ENCODE results near the gene ACOT7.

ACOT7 gene

DNA sequence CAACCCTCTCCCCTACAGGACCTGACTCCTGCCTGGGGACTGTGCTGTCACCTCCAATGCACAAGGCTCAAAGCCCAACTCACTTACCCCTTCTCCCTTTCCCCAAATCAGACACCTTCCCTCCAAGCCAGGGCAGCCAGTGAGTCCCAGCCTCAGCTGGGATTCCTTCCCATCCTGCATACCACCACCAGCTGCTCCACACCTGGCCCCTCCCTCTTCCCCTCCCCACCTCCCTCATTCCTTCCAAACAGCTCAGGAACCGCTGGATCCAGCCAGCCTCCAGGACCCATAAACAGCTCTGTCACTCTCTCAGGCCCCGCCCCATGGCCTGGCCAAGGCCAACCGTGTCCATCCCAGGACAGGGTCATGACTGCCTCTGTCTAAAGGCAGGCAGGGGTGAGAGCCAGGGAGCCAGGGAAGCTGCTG, 41.4 kb downstream of the ACOT7 start:
- TF ChIP-seq, protein P1, sequence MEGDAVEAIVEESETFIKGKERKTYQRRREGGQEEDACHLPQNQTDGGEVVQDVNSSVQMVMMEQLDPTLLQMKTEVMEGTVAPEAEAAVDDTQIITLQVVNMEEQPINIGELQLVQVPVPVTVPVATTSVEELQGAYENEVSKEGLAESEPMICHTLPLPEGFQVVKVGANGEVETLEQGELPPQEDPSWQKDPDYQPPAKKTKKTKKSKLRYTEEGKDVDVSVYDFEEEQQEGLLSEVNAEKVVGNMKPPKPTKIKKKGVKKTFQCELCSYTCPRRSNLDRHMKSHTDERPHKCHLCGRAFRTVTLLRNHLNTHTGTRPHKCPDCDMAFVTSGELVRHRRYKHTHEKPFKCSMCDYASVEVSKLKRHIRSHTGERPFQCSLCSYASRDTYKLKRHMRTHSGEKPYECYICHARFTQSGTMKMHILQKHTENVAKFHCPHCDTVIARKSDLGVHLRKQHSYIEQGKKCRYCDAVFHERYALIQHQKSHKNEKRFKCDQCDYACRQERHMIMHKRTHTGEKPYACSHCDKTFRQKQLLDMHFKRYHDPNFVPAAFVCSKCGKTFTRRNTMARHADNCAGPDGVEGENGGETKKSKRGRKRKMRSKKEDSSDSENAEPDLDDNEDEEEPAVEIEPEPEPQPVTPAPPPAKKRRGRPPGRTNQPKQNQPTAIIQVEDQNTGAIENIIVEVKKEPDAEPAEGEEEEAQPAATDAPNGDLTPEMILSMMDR (IDR thresholded peaks at IDR 0.05; ENCODE audit: low read depth, low read length, missing control alignments) = no peak
- DNase-seq = no peak
- in situ Hi-C loops (cut with HindIII; ENCODE audit: low pct_ligation_motif_present, low sequenced_read_pairs) = no loop called here

DNA sequence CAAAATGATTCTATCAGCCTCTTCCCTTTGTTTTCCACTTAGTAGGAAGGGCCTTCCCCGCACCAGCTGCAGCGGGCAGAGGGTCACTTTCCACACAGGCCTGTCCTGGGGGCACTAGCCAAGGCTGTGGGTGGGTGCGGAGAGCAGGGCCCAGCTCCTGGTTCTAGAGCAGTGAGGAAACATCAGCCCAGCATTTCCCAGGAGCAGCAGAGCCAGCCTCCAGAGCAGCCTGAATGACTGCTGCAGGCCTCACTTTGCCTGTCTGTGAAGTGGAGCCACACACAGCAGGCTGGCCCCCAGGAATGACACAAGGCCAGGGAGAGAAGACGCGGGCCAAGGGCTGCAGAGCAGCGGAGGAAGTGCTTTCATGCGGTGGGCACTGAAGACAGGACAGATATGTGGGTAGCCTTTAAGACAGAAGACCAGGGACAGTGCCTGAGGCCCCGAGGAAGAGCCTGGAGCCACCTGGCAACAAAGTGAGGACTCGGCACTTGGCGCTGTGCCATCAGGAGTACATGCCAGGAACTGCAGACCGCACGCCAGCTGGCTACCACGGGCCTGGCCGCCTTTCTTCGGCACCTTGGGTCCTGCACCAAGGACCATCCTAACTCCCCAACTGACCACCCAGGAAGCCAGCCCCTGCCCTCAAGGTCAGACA, 42.0 kb downstream of the ACOT7 start:
- no peaks in the 10 kb centered on the region for H3K36me3 ChIP-seq (replicated peaks)
- H3K27me3 ChIP-seq (replicated peaks) = no peaks in the 10 kb centered on the region
- no peak overlapping the region for H3K4me3 ChIP-seq (ENCODE audit: low read depth, low read length)
- no peak for DNase-seq
- TF ChIP-seq, protein P1 (IDR thresholded peaks at IDR 0.05; ENCODE audit: low read depth, low read length, missing control alignments) = no peak
- in situ Hi-C loops (cut with HindIII; ENCODE audit: low pct_ligation_motif_present, low sequenced_read_pairs) = no loop called here
- H3K27ac ChIP-seq = no peak overlapping the region

More for the DNA sequence above, 41.4 kb downstream of the ACOT7 start:
- H3K4me3 ChIP-seq (ENCODE audit: low read depth, low read length) = no peak overlapping the region
- H3K27me3 ChIP-seq (replicated peaks) = no peaks in the 10 kb centered on the region
- no peaks in the 10 kb centered on the region for H3K36me3 ChIP-seq (replicated peaks)
- no peak overlapping the region for H3K27ac ChIP-seq

DNA sequence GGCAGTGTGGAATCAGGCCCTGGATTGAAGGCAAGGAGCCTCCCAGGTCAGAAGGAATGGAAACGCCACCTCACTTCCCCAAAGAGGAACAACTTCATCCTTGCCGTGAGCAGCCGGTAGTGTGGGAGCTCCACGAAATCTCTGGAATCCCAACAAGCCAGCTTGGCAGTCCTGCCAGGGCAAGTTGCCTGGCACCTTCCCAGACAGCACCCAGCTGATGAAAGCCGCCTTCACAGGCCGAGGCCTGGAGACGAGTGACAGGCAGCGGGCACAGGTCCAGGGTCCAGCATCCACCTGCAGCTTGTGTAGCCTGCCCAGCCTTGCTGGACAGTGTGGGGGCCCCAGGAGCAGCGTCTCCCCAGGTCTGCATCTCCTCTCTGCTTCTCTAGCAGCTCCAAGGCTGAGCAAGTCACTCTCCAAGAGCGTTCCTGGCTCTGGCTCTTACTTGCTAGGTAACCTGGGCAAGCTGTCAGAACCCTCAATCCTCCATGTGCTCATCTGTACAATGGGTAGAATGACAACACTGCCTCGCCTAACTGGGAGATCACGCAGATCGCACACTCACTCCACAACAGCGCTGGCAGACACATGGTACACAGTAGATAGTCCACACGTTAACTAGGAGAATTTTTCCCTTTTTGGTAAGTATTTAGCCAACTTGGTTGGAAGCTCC, 43.0 kb downstream of the ACOT7 start:
- DNase-seq = no peak
- TF ChIP-seq, protein P1 (IDR thresholded peaks at IDR 0.05; ENCODE audit: low read depth, low read length, missing control alignments) = no peak
- no peak overlapping the region for H3K27ac ChIP-seq

DNA sequence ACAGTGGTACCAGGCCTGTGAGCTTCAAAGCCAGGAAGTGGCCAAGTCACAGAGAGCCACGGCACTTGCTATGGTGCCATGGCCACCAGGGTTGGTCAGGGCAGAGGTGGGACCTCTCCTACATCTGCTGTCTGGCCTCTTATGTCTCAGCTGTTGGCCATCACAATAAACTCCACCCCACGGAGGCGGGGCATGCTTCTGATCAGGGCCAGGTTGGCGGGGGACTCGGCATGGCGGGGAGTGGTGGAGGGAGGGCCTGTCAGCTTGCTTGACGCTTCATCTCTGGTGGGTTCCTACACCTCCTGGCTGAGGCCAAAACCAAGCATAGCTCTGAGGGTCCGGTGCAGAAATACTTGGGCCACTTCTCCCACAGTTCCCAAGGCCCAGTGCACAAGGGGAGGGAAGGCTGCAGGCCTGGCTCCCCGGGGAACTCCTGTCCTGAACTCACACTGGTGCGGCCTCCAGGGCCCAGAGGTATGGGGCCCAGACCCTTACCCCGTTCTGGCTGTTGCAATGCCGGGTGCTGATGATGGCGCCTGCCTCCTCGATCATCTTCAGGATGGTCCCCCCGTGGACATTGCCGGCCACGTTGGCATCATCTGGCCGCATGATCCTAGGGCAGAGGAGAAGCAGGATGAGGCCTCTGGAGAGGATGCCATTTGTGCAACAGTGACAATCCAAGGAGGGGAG, 44.2 kb downstream of the ACOT7 start:
- Histone ChIP-seq H3K4me3 (ENCODE audit: low read depth, low read length) (no peak overlapping the region), H3K27me3 (replicated peaks) (no peaks in the 10 kb centered on the region), H3K27ac (no peak overlapping the region), H3K36me3 (replicated peaks) (no peaks in the 10 kb centered on the region)
- TF ChIP-seq, protein P1 (IDR thresholded peaks at IDR 0.05; ENCODE audit: low read depth, low read length, missing control alignments) = no peak
- in situ Hi-C loops (cut with HindIII; ENCODE audit: low pct_ligation_motif_present, low sequenced_read_pairs) = no loop called here
- DNase-seq = no peak

More for the DNA sequence above, 43.0 kb downstream of the ACOT7 start:
- Histone ChIP-seq H3K27me3 (replicated peaks) (no peaks in the 10 kb centered on the region), H3K36me3 (replicated peaks) (no peaks in the 10 kb centered on the region), H3K4me3 (ENCODE audit: low read depth, low read length) (no peak overlapping the region)
- in situ Hi-C loops (cut with HindIII; ENCODE audit: low pct_ligation_motif_present, low sequenced_read_pairs) = no loop called here

DNA sequence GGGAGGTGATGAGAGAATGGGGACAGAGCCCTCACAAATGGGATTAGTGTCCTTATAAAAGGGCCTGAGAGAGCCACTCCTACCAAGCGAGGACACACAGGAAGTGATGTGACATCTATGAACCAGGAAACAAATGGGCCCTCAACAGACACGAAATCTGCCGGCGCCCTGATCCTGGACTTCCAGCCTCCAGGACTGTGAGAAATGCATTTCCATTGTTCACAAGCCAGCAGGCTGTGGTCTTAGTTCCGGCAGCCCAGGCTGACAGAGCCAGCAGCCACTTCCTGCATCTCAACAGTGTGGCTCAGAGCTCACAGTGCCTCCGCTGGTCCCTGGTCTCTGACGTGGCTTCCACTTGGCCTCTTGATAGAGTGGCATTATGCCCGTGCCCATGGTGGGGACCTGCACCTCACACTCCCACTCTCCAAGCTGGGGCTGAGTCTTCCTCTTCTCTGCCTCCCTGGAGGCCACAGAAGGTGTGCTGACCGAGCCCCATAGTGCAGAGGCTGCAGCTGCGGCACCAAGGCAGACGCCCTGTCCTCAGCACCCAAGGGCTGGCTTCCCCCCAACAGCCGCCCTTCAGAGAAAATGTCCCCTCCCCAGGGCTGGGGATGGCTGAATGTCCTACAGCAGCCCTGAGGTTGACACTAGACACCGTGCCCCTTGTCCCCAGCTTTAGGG, 44.9 kb downstream of the ACOT7 start:
- Histone ChIP-seq H3K36me3 (replicated peaks) (no peaks in the 10 kb centered on the region), H3K27me3 (replicated peaks) (no peaks in the 10 kb centered on the region), H3K27ac (peak overlapping the region; percentile 22), H3K4me3 (ENCODE audit: low read depth, low read length) (no peak overlapping the region)
- DNase-seq = peak; percentile 52
- in situ Hi-C loops (cut with HindIII; ENCODE audit: low pct_ligation_motif_present, low sequenced_read_pairs) = no loop called here
- TF ChIP-seq, protein P1 (IDR thresholded peaks at IDR 0.05; ENCODE audit: low read depth, low read length, missing control alignments) = no peak
